ENCODE measurements around the gene PPIA.

DNA sequence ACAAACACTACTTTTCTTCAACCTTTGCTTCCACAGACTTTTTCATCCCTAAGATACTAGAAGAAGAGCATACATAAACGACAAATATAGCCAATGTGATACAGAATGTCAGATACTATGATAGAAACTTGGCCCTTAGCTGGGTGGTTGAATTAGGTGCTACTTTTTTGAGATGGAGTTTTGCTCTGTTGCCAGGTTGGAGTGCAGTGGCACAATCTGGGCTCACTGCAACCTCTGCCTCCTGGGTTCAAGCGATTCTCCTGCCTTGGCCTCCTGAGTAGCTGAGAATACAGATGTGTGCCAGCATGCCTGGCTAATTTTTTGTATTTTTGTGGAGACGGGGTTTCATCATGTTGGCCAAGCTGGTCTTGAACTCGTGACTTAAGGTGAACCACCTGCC lies 3.5 kb downstream of the PPIA start:
- TF ChIP-seq, protein P1, sequence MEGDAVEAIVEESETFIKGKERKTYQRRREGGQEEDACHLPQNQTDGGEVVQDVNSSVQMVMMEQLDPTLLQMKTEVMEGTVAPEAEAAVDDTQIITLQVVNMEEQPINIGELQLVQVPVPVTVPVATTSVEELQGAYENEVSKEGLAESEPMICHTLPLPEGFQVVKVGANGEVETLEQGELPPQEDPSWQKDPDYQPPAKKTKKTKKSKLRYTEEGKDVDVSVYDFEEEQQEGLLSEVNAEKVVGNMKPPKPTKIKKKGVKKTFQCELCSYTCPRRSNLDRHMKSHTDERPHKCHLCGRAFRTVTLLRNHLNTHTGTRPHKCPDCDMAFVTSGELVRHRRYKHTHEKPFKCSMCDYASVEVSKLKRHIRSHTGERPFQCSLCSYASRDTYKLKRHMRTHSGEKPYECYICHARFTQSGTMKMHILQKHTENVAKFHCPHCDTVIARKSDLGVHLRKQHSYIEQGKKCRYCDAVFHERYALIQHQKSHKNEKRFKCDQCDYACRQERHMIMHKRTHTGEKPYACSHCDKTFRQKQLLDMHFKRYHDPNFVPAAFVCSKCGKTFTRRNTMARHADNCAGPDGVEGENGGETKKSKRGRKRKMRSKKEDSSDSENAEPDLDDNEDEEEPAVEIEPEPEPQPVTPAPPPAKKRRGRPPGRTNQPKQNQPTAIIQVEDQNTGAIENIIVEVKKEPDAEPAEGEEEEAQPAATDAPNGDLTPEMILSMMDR (conservative IDR thresholded peaks at IDR 0.05), result no peak
- no peak for TF ChIP-seq EZH2 (IDR thresholded peaks at IDR 0.05; ENCODE audit: low read depth)

All from PC-9 (cell line).